RCC 7860 (cell line): Measurements from ENCODE around the gene BMERB1.
"Not testable (repeated sequence)": the region's sequence is repeated elsewhere in the genome, so short reads cannot be mapped to it uniquely, and the experiment has no call there.

ENCODE experiments used
- DNase-seq: peaks from one replicate; pipeline ENCODE4 v3.0.0-alpha.2; 2015; ENCODE audit warnings: low spot score
- FAIRE-seq: peaks from 2 replicates; lab custom pipeline; 2012; peaks lifted over from hg19 to GRCh38; lab: Jason Lieb, UNC

The BMERB1 gene

GRCh38 chr16:15548482-15548891 lies 114.1 kb downstream of the BMERB1 start:
- peak; percentile 82 for FAIRE-seq

GRCh38 chr16:15552507-15552906 lies 118.1 kb downstream of the BMERB1 start:
- no peak for FAIRE-seq

More at GRCh38 chr16:15548482-15548891, 114.1 kb downstream of the BMERB1 start:
- DNase-seq = peak; percentile 71

GRCh38 chr16:15553313-15554088 lies 119.1 kb downstream of the BMERB1 start:
- no peak for DNase-seq
- FAIRE-seq = no peak

More at GRCh38 chr16:15552507-15552906, 118.1 kb downstream of the BMERB1 start:
- no peak for DNase-seq

GRCh38 chr16:15556130-15556529 lies 121.7 kb downstream of the BMERB1 start:
- DNase-seq (no peak), FAIRE-seq (no peak)

GRCh38 chr16:15557258-15557657 lies 122.9 kb downstream of the BMERB1 start:
- FAIRE-seq (no peak), DNase-seq (no peak)

- no peak for DNase-seq
- no peak for FAIRE-seq
These were observed 124.8 kb downstream of the BMERB1 start for GRCh38 chr16:15559176-15559575.

GRCh38 chr16:15564604-15565339 lies 130.4 kb downstream of the BMERB1 start:
- DNase-seq = no peak
- FAIRE-seq = no peak

- DNase-seq (no peak), FAIRE-seq (no peak)
These were observed 131.7 kb downstream of the BMERB1 start for GRCh38 chr16:15566095-15566494.

- no peak for DNase-seq
- FAIRE-seq = no peak
These were observed 133.4 kb downstream of the BMERB1 start for GRCh38 chr16:15567823-15568222.

GRCh38 chr16:15570666-15571065 lies 136.3 kb downstream of the BMERB1 start:
- not testable (repeated sequence) for DNase-seq, FAIRE-seq

- no peak for FAIRE-seq
- no peak for DNase-seq
These were observed 137.2 kb downstream of the BMERB1 start for GRCh38 chr16:15571557-15571956.

GRCh38 chr16:15572329-15573001 lies 138.1 kb downstream of the BMERB1 start:
- FAIRE-seq (no peak), DNase-seq (no peak)

- DNase-seq = no peak
- FAIRE-seq = no peak
These were observed 139.0 kb downstream of the BMERB1 start for GRCh38 chr16:15573274-15573895.

- FAIRE-seq = not testable (repeated sequence)
These were observed 139.7 kb downstream of the BMERB1 start for GRCh38 chr16:15573896-15574613.

GRCh38 chr16:15574614-15574948 lies 140.2 kb downstream of the BMERB1 start:
- no peak for FAIRE-seq
- no peak for DNase-seq

More at GRCh38 chr16:15573896-15574613, 139.7 kb downstream of the BMERB1 start:
- DNase-seq = not testable (repeated sequence)

- no peak for FAIRE-seq
- DNase-seq = no peak
These were observed 141.1 kb downstream of the BMERB1 start for GRCh38 chr16:15575293-15576049.

- DNase-seq = no peak
- no peak for FAIRE-seq
These were observed 142.9 kb downstream of the BMERB1 start for GRCh38 chr16:15576960-15577958.

GRCh38 chr16:15578824-15579223 lies 144.4 kb downstream of the BMERB1 start:
- FAIRE-seq = no peak
- no peak for DNase-seq
